Hematopoietic multipotent progenitor cell treated with erythropoietin and hydrocortisone succinate and interleukin-3 and kit ligand, for 8 days (in vitro differentiated cells): ENCODE data around the gene PARD6A.

Experiments
- DNase-seq: peaks from one replicate; pipeline ENCODE4 v3.0.0-alpha.2; 2015

Gene PARD6A, protein sequence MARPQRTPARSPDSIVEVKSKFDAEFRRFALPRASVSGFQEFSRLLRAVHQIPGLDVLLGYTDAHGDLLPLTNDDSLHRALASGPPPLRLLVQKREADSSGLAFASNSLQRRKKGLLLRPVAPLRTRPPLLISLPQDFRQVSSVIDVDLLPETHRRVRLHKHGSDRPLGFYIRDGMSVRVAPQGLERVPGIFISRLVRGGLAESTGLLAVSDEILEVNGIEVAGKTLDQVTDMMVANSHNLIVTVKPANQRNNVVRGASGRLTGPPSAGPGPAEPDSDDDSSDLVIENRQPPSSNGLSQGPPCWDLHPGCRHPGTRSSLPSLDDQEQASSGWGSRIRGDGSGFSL

GRCh38 chr16:67660564-67661028, at the start of gene PARD6A:
TSS of gene PARD6A (plus strand) at chr16:67660960. CDS start at chr16:67661039, 79 bp downstream.
- peak; percentile 97 for DNase-seq

DNA sequence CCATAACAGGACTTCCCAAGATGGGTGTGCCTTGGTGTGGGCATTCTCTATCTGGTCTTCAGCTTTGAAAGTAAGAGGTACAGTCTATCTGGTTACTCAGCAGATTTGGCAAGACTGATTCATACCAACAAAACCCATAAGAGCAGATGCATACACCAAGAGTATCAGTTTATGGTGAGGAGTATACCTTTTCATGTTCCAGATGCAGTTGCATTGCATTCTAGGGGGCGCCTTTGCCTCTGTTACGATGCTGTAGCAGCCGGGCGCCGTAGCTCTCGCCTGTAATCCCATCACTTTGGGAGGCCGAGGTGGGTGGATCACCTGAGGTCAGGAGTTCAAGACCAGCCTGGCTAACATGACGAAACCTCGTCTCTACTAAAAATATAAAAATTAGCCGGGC, 47.0 kb upstream of the PARD6A start:
- peak; percentile 33 for DNase-seq

GRCh38 chr16:67628216-67628615, 32.5 kb upstream of the PARD6A start:
- DNase-seq: no peak

- DNase-seq: no peak
Observed at GRCh38 chr16:67632415-67633172, 28.2 kb upstream of the PARD6A start.

DNA sequence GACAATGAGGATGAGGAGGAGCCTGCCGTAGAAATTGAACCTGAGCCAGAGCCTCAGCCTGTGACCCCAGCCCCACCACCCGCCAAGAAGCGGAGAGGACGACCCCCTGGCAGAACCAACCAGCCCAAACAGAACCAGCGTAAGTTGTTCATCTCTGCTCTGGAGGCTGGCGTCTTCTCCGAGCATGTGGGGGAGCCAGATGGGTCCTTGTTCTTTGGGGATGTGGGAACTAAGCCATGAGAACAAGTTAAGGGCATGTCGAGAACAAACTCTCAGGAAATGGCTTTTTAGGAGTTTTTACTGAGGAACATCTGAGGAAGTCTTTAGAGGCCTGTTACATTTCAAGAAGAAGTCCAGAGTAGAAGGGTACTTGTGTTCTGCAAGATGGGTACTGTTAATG, 24.0 kb upstream of the PARD6A start:
- DNase-seq: no peak

GRCh38 chr16:67637625-67638024, 23.1 kb upstream of the PARD6A start:
- DNase-seq: no peak

DNA sequence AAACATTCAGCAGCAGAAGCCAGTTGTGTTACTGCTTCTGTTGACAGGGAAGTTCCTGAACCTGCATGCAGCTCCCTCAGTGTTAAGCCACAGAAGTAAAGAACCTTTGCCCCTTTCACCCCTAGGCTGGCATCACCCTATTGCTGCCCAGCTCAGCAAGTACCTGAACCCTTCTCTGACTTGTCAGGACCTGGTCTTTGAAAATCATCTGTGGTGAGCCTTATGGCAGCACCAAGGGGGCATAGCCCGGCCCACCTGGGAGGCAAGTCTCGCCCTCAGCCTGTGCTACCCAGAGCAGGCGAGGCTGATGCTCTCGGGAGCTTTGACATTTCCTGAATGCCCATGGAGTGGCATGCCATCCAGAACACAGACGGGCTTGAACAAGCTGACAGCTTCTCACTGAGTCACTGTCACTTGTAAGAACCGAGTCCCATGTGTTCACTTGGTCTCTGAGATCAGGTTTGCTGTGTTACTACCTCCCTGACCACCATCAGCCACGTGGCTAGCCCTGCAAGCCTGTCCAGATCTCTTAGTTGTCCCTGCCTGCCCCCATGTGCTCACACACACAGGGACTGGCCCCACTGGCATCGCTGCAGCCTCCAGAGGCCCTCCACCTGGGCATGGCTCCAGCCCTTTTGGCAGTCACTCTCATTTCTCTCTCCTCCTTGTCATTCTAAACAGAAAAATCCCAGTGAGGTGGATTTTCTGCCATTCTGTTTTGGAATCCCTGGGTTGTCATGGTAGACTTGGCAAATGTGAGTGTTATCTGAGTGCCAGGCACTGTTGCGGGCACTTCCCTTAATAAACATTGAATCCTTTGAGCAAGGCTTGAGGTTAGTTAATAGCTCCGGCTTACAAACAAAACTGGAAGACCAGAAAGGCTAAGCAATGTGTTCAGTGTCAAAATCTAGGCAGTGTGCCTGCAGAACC, 18.7 kb upstream of the PARD6A start:
- DNase-seq: no peak

GRCh38 chr16:67644038-67644437, 16.7 kb upstream of the PARD6A start:
- DNase-seq: no peak

DNA sequence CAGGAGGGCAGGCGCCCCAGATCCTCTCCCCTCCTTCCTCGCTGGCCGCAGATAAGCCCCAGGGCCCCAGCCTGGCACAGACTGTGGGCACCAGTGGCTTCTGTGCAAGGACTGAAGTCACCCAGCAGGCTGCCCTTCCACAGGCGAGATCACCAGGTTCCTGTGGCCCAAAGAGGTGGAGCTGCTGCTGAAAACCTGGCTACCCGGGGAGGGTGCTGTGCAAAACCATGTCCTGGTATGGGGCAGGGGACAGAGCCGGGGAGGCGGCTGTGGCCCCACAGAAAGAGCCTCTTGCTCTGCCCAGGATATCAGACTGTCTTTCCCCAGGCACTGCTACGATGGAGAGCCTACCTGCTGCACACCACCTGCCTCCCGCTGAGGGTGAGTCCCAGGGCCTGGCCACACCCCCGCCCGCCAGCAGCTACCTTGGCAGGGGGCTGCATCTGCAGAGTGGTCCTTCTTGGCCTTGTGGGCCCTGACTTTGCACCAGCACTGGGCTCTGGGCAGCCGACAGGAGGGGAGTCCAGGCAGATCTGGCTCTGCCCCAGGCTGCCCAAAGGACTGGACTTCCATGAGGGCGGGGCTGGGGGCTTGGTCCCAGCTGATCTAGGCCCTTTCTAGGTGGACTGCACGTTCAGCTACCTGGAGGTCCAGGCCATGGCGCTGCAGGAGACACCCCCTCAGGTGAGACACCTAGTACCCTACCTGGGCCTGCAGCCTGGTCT, 15.2 kb upstream of the PARD6A start:
- peak; percentile 42 for DNase-seq

- no peak for DNase-seq
Observed at GRCh38 chr16:67647111-67647651, 13.6 kb upstream of the PARD6A start.

DNA sequence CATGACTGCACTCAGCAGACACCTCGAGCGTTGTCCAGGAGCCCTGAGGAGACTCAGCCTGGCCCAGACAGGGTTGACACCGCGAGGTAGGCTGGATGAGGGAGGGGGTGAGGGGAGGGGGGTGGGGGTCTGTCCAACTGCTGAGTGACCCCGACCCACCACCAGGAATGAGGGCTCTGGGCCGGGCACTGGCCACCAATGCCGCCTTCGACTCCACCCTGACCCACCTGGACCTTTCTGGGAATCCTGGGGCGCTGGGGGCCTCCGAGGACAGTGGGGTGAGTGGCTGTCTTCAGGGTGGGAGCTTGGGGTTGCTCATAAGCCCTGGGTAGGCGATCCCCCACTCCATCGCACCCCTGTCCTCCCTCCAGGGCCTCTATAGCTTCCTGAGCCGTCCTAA, 13.1 kb upstream of the PARD6A start:
- DNase-seq: no peak

DNA sequence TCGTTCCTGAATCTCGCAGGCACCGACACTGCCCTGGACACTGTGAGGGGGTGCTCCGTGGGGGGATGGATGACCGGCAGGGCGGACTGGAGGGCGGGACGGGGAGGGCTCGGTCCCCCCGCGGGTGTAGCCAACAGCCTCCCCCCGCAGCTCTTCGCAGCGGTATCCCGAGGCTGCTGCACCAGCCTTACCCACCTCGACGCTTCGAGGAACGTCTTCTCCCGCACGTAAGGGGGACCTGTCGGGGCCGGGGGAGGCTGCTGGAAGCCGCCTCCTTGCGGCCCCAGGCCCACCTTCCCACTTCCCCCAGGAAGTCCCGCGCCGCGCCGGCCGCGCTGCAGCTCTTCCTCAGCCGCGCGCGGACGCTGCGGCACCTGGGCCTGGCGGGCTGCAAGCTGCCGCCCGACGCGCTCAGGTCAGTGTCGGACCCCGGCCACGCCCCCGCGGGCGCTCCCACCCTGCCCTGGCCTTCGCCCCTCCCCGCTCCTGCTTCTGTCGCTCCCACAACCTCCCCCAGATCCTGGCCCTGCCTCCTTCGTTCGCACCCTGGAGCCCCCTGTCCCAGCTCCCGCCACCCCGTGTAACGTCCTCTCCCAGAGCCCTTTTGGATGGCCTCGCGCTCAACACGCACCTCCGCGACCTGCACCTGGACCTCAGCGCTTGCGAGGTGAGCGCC, 12.5 kb upstream of the PARD6A start:
- DNase-seq: no peak

- no peak for DNase-seq
Observed at GRCh38 chr16:67648764-67649407, 11.9 kb upstream of the PARD6A start.

GRCh38 chr16:67649494-67649931, 11.2 kb upstream of the PARD6A start:
- no peak for DNase-seq

DNA sequence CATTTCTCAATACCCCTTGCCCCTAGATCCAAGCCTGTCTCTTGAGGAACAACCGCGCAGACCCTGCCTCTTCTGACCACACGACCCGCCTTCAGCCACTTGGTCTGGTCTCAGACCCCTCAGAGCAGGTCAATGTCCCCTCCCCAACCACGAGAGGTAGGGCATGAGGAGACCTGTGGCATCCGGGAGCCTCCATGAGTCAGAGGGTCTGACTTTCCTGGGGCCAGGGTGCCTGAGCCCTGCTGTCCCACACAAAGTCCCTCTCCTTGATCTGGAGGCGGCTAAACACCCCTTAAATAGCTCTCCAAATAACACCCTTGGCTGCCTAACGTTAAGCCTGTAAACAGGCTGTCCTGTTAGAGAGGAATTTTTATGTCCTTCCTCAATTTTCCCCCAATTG, 10.7 kb upstream of the PARD6A start:
- no peak for DNase-seq

GRCh38 chr16:67651039-67651438, 9.7 kb upstream of the PARD6A start:
- no peak for DNase-seq

DNA sequence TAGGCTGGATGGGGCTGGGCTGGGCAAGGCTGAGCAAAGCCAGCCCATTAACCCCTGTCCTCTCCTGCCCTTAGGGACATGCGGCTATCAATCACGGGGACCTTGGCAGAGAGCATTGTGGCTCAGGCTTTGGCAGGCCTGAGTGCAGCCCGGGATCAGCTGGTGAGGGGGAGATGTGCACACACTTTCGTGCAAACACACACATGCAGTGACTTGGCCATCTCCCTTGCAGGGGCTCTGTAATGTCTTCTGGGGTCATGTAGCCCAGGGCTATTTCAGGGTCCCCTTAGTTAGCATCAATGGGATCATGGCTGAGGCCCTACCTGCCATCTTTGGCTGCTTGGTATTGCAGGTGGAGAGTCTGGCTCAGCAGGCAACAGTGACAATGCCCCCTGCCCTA, 8.9 kb upstream of the PARD6A start:
- DNase-seq: no peak

- no peak for DNase-seq
Observed at GRCh38 chr16:67652578-67653127, 8.1 kb upstream of the PARD6A start.

DNA sequence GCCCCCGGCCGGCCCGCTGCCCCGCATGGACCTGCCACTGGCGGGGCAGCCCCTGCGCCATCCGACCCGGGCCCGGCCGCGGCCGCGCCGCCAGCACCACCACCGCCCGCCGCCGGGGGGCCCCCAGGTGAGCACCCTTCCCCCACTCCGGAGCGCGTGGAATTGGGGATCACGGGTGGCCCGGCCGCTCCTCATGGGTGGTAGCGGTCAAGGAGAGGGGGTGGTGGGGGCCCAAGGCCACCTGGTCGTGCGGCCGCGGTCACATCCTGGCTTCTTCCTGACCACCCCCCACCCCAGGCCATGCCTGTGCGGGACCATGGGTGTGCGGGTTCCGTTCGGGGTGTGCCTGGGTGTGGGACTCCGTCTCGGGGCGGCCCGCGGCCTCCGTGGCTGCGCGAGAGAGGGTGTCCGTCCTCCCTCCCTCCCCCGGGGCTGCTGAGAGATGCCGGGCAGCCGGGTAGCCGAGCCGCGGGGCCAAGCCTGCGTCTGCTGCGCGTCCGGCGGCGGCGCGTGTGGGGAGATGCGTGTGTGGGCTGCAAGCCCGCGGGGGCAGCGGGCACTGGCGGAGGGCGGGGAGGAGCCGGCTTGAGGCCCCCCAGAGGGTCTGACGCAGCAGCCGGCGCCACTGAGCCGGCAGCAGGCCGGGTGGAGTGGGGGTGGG, 7.5 kb upstream of the PARD6A start:
- DNase-seq: no peak

DNA sequence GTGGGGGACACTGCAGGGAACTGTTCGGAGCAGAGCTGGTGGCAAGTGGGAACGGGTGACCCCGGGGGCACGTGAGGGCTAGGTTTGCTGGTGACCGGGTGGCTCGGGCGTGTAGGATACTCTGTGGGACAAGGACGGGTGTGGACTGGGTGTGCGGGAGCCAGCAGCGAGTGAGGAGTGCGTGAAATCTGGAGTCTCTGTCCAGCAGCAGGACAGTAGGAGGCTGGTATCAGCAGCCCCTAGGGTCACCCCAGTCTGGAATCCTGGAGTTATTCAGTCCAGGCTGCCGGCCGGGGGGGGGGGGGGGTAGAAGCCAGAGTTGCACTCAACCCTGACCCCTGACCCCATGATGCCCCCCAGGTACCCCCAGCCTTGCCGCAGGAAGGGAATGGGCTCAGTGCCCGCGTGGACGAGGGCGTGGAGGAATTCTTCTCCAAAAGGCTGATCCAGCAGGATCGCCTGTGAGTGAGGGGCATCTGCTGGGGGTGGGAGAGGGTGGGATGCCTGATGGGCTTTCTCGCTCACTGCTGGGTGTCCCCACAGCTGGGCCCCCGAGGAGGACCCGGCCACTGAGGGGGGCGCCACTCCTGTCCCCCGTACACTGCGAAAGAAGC, 6.9 kb upstream of the PARD6A start:
- DNase-seq: no peak
